Astrocyte of the cerebellum (primary cell): ENCODE data around the gene GRIA1.

Experiments
- DNase-seq: peaks from one replicate; pipeline ENCODE4 v3.0.0-alpha.2; 2011; ENCODE audit warnings: low read depth
- H3K4me3 ChIP-seq: 2 replicates; pipeline ENCODE4 v1.5.1; 2011; ENCODE audit warnings: mild to moderate bottlenecking, low read depth, low read length, moderate library complexity
- in situ Hi-C: cut with HindIII; loops from 2 replicates; pipeline ENCODE4 v1.10.0; 2017; ENCODE audit warnings: low sequenced_read_pairs
- TF ChIP-seq, protein P1 (sequence below): IDR thresholded peaks from 2 replicates; pipeline ENCODE4 v1.5.1; 2012; ENCODE audit warnings: low read length, low read depth, moderate library complexity, mild to moderate bottlenecking; ENCODE audit errors: missing control alignments

GRIA1 gene

DNA sequence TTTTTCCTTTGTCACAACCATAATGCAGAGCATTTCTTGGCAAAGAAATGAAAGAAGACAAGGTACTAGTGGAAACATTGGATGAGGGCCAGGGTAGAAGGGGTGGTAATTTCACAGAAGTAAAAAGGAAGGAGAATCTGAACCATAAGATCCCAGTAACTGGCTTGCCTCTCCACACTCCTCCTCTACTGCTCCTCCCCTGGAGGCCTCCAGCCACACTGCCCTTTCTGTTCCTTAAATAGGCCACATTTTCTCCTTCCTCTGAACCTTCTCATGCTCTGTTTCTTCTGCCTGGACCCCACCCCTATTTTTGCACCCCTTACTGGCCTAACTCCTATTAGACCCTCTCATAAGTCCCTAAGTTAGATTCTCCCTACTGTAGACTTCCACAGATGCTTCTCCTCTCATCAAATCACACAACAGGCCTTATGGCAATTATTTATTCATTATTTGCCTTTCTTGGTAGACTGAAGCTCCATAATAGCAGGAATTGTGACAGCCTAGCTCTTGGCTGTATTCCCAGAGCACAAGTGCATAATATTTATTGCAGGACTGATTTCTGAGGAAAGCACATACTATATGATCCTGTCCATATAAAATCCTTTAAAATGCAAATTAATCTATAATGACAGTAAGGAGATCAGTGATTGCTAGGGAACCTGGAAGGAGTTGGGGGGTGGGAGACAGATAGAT is 31.3 kb upstream of the GRIA1 start:
- no peak for DNase-seq
- TF ChIP-seq, protein P1, sequence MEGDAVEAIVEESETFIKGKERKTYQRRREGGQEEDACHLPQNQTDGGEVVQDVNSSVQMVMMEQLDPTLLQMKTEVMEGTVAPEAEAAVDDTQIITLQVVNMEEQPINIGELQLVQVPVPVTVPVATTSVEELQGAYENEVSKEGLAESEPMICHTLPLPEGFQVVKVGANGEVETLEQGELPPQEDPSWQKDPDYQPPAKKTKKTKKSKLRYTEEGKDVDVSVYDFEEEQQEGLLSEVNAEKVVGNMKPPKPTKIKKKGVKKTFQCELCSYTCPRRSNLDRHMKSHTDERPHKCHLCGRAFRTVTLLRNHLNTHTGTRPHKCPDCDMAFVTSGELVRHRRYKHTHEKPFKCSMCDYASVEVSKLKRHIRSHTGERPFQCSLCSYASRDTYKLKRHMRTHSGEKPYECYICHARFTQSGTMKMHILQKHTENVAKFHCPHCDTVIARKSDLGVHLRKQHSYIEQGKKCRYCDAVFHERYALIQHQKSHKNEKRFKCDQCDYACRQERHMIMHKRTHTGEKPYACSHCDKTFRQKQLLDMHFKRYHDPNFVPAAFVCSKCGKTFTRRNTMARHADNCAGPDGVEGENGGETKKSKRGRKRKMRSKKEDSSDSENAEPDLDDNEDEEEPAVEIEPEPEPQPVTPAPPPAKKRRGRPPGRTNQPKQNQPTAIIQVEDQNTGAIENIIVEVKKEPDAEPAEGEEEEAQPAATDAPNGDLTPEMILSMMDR: no peak
- in situ Hi-C loops: no loop called here
- no peak overlapping the region for H3K4me3 ChIP-seq

DNA sequence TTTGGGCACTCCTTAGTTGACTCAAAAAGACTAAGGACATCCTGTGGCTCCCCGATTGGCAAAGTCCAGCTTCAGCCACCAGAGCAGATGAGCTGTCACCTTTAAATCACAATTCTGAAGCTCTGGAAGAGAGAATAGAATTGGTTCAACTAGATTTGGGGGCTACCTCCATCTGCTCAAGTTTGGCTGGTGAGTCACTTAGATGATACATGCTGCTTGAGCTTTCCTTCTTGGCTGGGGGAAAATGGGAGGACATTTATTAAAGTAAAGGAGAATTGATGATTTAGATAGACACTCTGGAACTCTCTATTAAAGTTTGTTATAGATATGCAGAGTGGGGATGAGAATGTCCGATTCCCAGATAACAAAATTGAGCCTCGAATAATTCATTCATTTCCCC is 30.0 kb upstream of the GRIA1 start:
- no peak overlapping the region for H3K4me3 ChIP-seq
- DNase-seq: no peak
- TF ChIP-seq, protein P1: no peak
- in situ Hi-C loops: no loop called here

DNA sequence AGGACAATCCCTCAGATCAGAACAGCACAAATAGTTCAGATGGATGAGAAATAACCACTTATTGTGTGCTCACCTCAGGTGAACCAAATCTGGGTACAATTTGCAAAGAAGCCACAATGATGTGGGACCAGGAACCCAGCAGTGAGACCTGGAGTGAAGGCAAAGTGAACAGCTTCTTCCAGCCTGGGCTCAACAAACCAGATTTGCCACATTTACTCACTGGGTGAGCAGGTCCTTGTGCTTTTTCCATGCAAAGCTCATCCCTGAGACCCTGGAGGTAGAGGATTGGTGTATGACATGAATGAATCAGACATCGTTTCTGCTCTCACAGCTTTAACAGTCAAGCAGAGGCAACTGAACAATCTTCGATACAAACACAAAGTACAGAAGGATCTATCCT is 29.1 kb upstream of the GRIA1 start:
- in situ Hi-C loops: no loop called here
- TF ChIP-seq, protein P1: no peak
- H3K4me3 ChIP-seq: no peak overlapping the region
- no peak for DNase-seq

DNA sequence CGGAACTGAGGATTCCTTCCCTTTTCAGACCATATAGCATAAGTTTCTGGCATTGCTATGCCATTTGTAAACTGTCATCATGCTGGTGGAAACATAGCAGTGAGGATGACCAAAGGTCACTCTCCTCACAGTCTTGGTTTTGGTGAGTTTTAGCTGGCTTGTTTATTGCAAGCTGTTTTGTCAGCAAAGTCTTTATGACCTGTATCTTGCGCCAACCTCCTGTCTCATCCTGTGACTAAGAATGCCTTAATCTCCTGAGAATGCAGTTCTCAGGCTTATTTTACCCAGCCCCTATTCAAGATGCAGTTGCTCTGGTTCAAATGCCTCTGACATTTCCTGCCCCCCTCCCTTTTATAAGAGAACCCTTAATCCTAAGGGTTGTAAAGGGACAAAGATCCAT is 26.7 kb upstream of the GRIA1 start:
- in situ Hi-C loops: no loop called here
- H3K4me3 ChIP-seq: no peak overlapping the region
- DNase-seq: no peak
- TF ChIP-seq, protein P1: no peak

DNA sequence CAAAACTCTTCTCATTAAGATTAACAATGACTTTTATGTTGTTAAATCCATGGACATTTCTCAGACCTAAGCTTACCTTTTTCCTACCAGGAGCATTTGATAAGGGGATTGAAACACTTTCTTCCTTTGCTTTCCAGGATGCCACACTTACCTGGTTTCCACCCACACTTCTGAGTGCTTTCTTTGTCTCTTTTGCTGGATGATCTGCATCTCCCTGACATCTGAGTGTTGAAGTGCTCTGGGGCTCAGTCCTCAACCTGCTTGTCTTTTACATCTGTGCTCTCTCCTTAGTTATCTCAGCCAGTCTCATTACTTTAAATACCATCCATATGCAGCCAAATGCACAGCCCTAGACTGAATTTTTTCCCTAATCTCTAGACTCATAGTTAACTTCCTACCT is 22.9 kb upstream of the GRIA1 start:
- in situ Hi-C loops: no loop called here
- TF ChIP-seq, protein P1: no peak
- H3K4me3 ChIP-seq: no peak overlapping the region
- DNase-seq: no peak

DNA sequence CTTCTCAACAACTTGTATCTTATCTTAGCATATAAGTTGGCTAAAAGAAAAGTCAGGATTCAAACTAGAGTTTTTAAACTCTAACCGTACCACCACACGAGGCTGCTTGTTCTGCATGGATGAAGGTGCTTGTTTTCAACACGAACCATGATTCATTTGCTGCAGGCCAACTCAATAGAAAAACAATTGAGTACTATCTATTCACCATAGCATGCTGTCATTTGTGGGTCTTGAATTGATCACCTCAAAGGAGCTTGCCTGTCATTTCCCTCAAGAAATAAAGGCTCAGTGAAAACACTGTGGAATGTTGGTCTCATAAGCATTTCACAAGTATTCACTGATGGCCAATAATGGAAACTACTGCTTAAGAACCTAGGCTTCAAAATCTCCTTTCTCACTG is 21.0 kb upstream of the GRIA1 start:
- DNase-seq: no peak
- H3K4me3 ChIP-seq: no peak overlapping the region
- in situ Hi-C loops: no loop called here
- TF ChIP-seq, protein P1: no peak
